Activated CD4-positive, alpha-beta T cell treated with anti-CD3 and anti-CD28 coated beads for 36 hours (primary cell): ENCODE results near the gene CEACAM16. TPM values are rescaled to one million over a fixed set of nuclear protein-coding genes. Genes with fewer than 3 reads are reported as not detected.

Source experiments
- ATAC-seq: fragments of 200-7000 bp; cut with Tn5 transposase; one replicate; pipeline ENCODE4 v1.10.0; 2021; ENCODE audit warnings: mild to moderate bottlenecking, moderate library complexity
- CTCF ChIA-PET: fragments of 350-600 bp; sonication (Branson Sonifier 250); formaldehyde crosslinking; loops from one replicate; lab custom pipeline; 2021; ENCODE audit warnings: antibody characterized with exemption; lab: Charles Lee
- POLR2A ChIA-PET: fragments of 350-600 bp; sonication (Branson Sonifier 250); formaldehyde crosslinking; loops from one replicate; lab custom pipeline; 2021; ENCODE audit warnings: antibody characterized with exemption, inconsistent platforms; lab: Charles Lee
- DNase-seq: peaks from one replicate; pipeline ENCODE4 v3.0.0-alpha.2; 2020
- H3K27ac Mint-ChIP-seq: one replicate; pipeline ENCODE4 v1.8.0; 2021; ENCODE audit warnings: mixed read lengths
- H3K27me3 Mint-ChIP-seq: one replicate; pipeline ENCODE4 v1.8.0; 2021; ENCODE audit warnings: mixed read lengths
- H3K36me3 Mint-ChIP-seq: one replicate; pipeline ENCODE4 v1.8.0; 2021; ENCODE audit warnings: low read depth, mixed read lengths
- H3K4me1 Mint-ChIP-seq: one replicate; pipeline ENCODE4 v1.8.0; 2021; ENCODE audit warnings: mixed read lengths
- H3K4me3 Mint-ChIP-seq: one replicate; pipeline ENCODE4 v1.8.0; 2021; ENCODE audit warnings: mild to moderate bottlenecking, moderate library complexity, mixed read lengths
- H3K9me3 Mint-ChIP-seq: one replicate; pipeline ENCODE4 v1.8.0; 2021; ENCODE audit warnings: low read depth, mixed read lengths
- intact Hi-C, 2 experiments: fragments of 100-400 bp; cut with DNase I in 1 of 2; cut with micrococcal nuclease in 1 of 2; formaldehyde crosslinking; loops; one replicate each; pipeline versions ENCODE4 v1.14.2 to v1.15.1; 2022 to 2024; cut with DNase I, micrococcal nuclease
- total RNA-seq, 2 experiments: library from RNA; stranded (reverse); gene quantifications; one replicate each; pipeline ENCODE4 v1.2.3, GENCODE V29; 2021

Gene CEACAM16
- total RNA-seq, 2 experiments from 2014 or later = not detected

GRCh38 chr19:44725684-44726083 is 26.7 kb downstream of the CEACAM16 start:
- Mint-ChIP-seq H3K27ac (no peak overlapping the region), H3K27me3 (peaks cover 4% of the 10 kb centered on the region), H3K9me3 (no peaks in the 10 kb centered on the region), H3K4me1 (peaks cover 33% of the 10 kb centered on the region), H3K36me3 (no peaks in the 10 kb centered on the region), H3K4me3 (no peak overlapping the region)
- ATAC-seq (no peak), DNase-seq (no peak)
- intact Hi-C loops = no loop called here
- ChIA-PET POLR2A (interaction anchor here (2.2 kb wide), 1 partner anchor 45 kb away, joined by 20 read pairs; no protein-coding TSS in a partner anchor), CTCF (interaction anchor here (1.4 to 10.4 kb wide), 3 partner anchors 43 to 119 kb away, joined by 6 to 288 read pairs (median 18); no protein-coding TSS in a partner anchor)

- Mint-ChIP-seq H3K27me3 (peaks cover 4% of the 10 kb centered on the region), H3K9me3 (no peaks in the 10 kb centered on the region), H3K4me3 (no peak overlapping the region), H3K36me3 (no peaks in the 10 kb centered on the region), H3K4me1 (peaks cover 33% of the 10 kb centered on the region), H3K27ac (no peak overlapping the region)
- no peak for ATAC-seq
- no peak for DNase-seq
- CTCF ChIA-PET = interaction anchor here (10.4 kb wide), 1 partner anchor 43 kb away, joined by 288 read pairs; no protein-coding TSS in a partner anchor
- intact Hi-C loops = no loop called here
- POLR2A ChIA-PET = no interaction called here
These were observed 27.5 kb downstream of the CEACAM16 start for GRCh38 chr19:44726465-44726864.

- DNase-seq = no peak
- ChIA-PET CTCF (interaction anchor here (1.1 to 10.4 kb wide), 6 partner anchors 12 to 118 kb away, joined by 3 to 288 read pairs (median 4); partner anchors contain the start of gene NECTIN2), POLR2A (no interaction called here)
- peaks cover 2% of the 10 kb centered on the region for H3K27me3 Mint-ChIP-seq
- no peak overlapping the region for H3K4me3 Mint-ChIP-seq
- no peaks in the 10 kb centered on the region for H3K9me3 Mint-ChIP-seq
- peak overlapping the region; percentile 66 for H3K27ac Mint-ChIP-seq
- peak; percentile 24 for ATAC-seq
- H3K4me1 Mint-ChIP-seq = peaks cover 20% of the 10 kb centered on the region
- H3K36me3 Mint-ChIP-seq = no peaks in the 10 kb centered on the region
- intact Hi-C loops = no loop called here
These were observed 29.2 kb downstream of the CEACAM16 start for GRCh38 chr19:44728178-44728577.

GRCh38 chr19:44729516-44730033 is 30.6 kb downstream of the CEACAM16 start:
- ChIA-PET CTCF (interaction anchor here (0.7 to 10.4 kb wide), 6 partner anchors 9 to 1064 kb away, joined by 3 to 288 read pairs (median 4); no protein-coding TSS in a partner anchor), POLR2A (no interaction called here)
- intact Hi-C loops = no loop called here
- ATAC-seq (no peak), DNase-seq (no peak)
- Mint-ChIP-seq H3K27me3 (no peaks in the 10 kb centered on the region), H3K9me3 (no peaks in the 10 kb centered on the region), H3K4me1 (peaks cover 7% of the 10 kb centered on the region), H3K4me3 (no peak overlapping the region), H3K27ac (no peak overlapping the region), H3K36me3 (no peaks in the 10 kb centered on the region)

- Mint-ChIP-seq H3K36me3 (no peaks in the 10 kb centered on the region), H3K4me1 (peaks cover 7% of the 10 kb centered on the region), H3K27ac (no peak overlapping the region), H3K9me3 (no peaks in the 10 kb centered on the region), H3K4me3 (no peak overlapping the region), H3K27me3 (no peaks in the 10 kb centered on the region)
- CTCF ChIA-PET = interaction anchor here (0.5 to 4.4 kb wide), 4 partner anchors 8 to 673 kb away, joined by 3 to 19 read pairs (median 3); no protein-coding TSS in a partner anchor
- intact Hi-C loops = no loop called here
- no peak for DNase-seq
- ATAC-seq = no peak
- POLR2A ChIA-PET = no interaction called here
These were observed 32.1 kb downstream of the CEACAM16 start for GRCh38 chr19:44731081-44731480.

- intact Hi-C loops = no loop called here
- ChIA-PET CTCF (interaction anchor here (0.5 to 4.4 kb wide), 4 partner anchors 8 to 673 kb away, joined by 3 to 19 read pairs (median 3); no protein-coding TSS in a partner anchor), POLR2A (no interaction called here)
- DNase-seq (no peak), ATAC-seq (no peak)
- Mint-ChIP-seq H3K27me3 (no peaks in the 10 kb centered on the region), H3K4me3 (no peak overlapping the region), H3K4me1 (peaks cover 7% of the 10 kb centered on the region), H3K36me3 (no peaks in the 10 kb centered on the region), H3K9me3 (no peaks in the 10 kb centered on the region), H3K27ac (no peak overlapping the region)
These were observed 32.7 kb downstream of the CEACAM16 start for GRCh38 chr19:44731622-44732021.

GRCh38 chr19:44732235-44733014 is 33.5 kb downstream of the CEACAM16 start:
- POLR2A ChIA-PET = no interaction called here
- H3K9me3 Mint-ChIP-seq = no peaks in the 10 kb centered on the region
- CTCF ChIA-PET = interaction anchor here (1.9 to 4.4 kb wide), 2 partner anchors 8 to 39 kb away, joined by 10 to 19 read pairs; no protein-coding TSS in a partner anchor
- intact Hi-C loops = no loop called here
- no peaks in the 10 kb centered on the region for H3K27me3 Mint-ChIP-seq
- H3K36me3 Mint-ChIP-seq = no peaks in the 10 kb centered on the region
- H3K4me3 Mint-ChIP-seq = no peak overlapping the region
- no peak for DNase-seq
- no peak overlapping the region for H3K27ac Mint-ChIP-seq
- ATAC-seq = no peak
- peaks cover 7% of the 10 kb centered on the region for H3K4me1 Mint-ChIP-seq

- ATAC-seq = no peak
These were observed 35.4 kb downstream of the CEACAM16 start for GRCh38 chr19:44734357-44734756.

GRCh38 chr19:44735011-44735410 is 36.1 kb downstream of the CEACAM16 start:
- Mint-ChIP-seq H3K4me1 (no peaks in the 10 kb centered on the region), H3K27me3 (no peaks in the 10 kb centered on the region), H3K4me3 (no peak overlapping the region), H3K27ac (no peak overlapping the region), H3K36me3 (no peaks in the 10 kb centered on the region), H3K9me3 (no peaks in the 10 kb centered on the region)
- DNase-seq (no peak), ATAC-seq (no peak)
- CTCF ChIA-PET = interaction anchor here (1.0 kb wide), 1 partner anchor 11 kb away, joined by 7 read pairs; no protein-coding TSS in a partner anchor
- POLR2A ChIA-PET = no interaction called here
- intact Hi-C loops = no loop called here

More at GRCh38 chr19:44734357-44734756, 35.4 kb downstream of the CEACAM16 start:
- no peaks in the 10 kb centered on the region for H3K9me3 Mint-ChIP-seq
- no peaks in the 10 kb centered on the region for H3K27me3 Mint-ChIP-seq
- no peaks in the 10 kb centered on the region for H3K36me3 Mint-ChIP-seq
- H3K27ac Mint-ChIP-seq = no peak overlapping the region
- no peak for DNase-seq
- no peaks in the 10 kb centered on the region for H3K4me1 Mint-ChIP-seq
- no peak overlapping the region for H3K4me3 Mint-ChIP-seq
- intact Hi-C loops = no loop called here
- POLR2A ChIA-PET = no interaction called here
- CTCF ChIA-PET = interaction anchor here (1.0 kb wide), 1 partner anchor 10 kb away, joined by 7 read pairs; no protein-coding TSS in a partner anchor

GRCh38 chr19:44737238-44738071 is 38.5 kb downstream of the CEACAM16 start:
- ChIA-PET CTCF (interaction anchor here (0.7 to 2.0 kb wide), 5 partner anchors 13 to 47 kb away, joined by 3 to 11 read pairs (median 3); no protein-coding TSS in a partner anchor), POLR2A (no interaction called here)
- Mint-ChIP-seq H3K27me3 (no peaks in the 10 kb centered on the region), H3K9me3 (no peaks in the 10 kb centered on the region), H3K27ac (no peak overlapping the region), H3K4me1 (no peaks in the 10 kb centered on the region), H3K4me3 (no peak overlapping the region), H3K36me3 (no peaks in the 10 kb centered on the region)
- intact Hi-C loops = no loop called here
- ATAC-seq (peak; percentile 37), DNase-seq (no peak)

GRCh38 chr19:44738136-44738535 is 39.2 kb downstream of the CEACAM16 start:
- H3K27ac Mint-ChIP-seq = no peak overlapping the region

More at GRCh38 chr19:44738136-44738535, 39.2 kb downstream of the CEACAM16 start:
- no peak for ATAC-seq
- no peaks in the 10 kb centered on the region for H3K36me3 Mint-ChIP-seq
- no peak for DNase-seq
- ChIA-PET CTCF (interaction anchor here (1.0 to 2.0 kb wide), 4 partner anchors 15 to 45 kb away, joined by 3 to 9 read pairs (median 4); no protein-coding TSS in a partner anchor), POLR2A (no interaction called here)
- intact Hi-C loops = no loop called here
- H3K4me3 Mint-ChIP-seq = no peak overlapping the region
- no peaks in the 10 kb centered on the region for H3K9me3 Mint-ChIP-seq
- no peaks in the 10 kb centered on the region for H3K4me1 Mint-ChIP-seq
- no peaks in the 10 kb centered on the region for H3K27me3 Mint-ChIP-seq
